SHP77 (cell line): ENCODE results near the gene STK25.
"Not testable (repeated sequence)": the region's sequence is repeated elsewhere in the genome, so short reads cannot be mapped to it uniquely, and the experiment has no call there.

ENCODE experiments used
- DNase-seq, 2 experiments: peaks; one replicate each; lab custom pipeline; 2025; lab: John Stamatoyannopoulos, UW

Gene STK25

DNA sequence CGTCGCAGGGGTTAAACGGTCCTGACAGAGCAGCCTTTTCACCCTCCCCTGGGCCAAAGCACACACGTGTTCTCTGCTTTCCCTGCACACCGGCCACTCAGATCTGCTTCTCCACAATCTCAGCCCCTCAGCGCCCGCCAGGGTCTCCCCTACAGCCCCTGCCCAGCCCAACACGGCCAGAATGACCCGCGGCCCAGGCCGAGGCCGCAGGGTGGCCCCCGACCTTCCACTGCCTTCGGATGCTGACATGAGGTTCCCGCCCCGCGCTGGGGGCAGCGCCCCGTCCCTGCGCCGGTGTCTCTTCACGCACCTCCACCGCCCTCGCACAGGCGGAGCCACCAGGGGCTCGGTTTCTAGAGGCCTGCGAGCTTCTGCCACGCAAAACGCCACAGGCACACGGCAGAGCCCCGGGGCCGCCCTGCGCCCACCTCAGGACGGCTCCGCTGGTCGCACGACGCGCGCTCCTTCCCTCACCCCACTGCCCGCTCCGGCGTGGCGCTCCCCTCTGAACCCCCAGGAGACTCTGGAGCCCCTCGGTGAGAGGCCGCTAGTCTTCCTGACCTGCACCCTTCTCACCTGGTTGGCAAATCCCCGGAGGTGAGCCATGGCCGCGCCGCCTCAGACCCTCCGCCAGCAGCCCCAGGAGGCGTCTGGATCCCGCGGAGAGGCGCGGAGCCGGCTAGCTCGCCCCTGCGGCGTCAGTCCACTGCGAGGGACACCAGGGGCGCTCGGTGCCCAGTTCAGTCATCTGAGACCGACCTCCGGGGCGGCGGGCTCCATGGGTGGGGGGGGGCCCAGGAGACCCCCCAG, 749 bp downstream of the STK25 start:
- peak in 1 of 2 experiments; percentile 40 for DNase-seq

DNA sequence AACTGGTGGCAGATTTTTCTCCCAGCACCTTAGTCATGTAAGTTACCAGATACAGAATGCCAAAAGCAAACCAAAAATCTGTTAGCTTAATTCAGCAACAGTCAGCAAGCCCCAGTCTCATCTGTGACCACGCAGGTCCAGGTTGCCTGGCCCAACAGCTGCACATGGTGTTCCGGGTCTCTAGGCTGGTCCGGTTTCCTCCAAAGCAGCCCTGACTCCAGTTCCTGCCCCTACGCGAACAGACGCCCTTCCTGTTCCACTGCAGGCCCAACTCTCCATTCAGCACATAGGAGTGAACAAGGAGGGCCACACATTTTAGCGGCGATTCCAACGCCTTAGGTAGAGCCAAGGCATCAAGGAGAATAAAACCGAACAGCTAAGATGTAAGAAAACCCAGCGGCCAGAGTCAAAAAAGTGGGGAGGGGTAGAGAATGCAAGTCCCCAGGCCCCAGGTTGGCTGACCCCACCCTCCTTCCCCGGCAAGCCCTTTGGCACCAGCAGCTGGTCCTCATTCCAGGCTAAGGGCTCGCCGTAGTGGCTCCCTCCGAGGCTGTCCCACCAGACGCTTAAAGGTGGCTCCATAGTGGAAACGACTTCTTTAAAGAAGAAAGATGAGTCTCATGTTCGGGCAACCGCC, 1.5 kb downstream of the STK25 start:
- DNase-seq, result no peak

DNA sequence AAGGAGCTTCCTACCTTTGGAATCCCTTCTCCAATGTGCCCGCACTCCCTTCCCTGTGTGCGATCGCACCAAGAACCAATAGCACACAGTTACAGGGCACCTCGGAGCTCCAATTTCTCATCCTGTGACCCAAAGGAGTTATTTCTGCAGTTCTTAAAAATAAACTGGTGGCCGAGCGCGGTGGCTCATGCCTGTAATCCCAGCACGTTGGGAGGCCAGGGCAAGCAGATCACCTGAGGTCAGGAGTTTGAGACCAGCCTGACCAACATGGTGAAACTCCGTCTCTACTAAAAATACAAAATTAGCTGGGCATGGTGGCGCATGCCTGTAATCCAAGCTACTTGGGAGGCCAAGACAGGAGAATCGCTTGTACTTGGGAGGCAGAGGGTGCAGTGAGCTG, 2.1 kb downstream of the STK25 start:
- not testable (repeated sequence) for DNase-seq

DNA sequence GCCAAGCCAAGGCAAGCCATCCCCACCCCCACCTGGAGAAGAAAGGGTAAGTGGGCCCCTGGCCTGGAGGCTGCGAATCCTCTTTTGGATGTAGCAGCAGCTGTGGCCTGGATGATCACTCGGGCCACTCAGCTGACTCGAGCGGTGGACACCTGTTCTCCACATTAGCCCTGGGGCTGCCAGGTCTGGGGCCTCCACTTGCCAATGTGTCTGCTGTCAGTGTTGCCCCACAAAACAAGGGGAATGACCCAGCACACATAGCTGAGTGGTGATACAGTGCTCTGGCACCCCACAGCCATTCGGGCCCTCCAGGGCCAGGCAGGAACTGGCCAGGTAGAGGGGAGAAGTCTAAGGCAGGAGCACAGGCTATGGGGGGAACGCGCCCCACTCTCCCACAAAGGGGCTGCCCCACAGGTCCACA, 2.6 kb downstream of the STK25 start:
- DNase-seq, result no peak

DNA sequence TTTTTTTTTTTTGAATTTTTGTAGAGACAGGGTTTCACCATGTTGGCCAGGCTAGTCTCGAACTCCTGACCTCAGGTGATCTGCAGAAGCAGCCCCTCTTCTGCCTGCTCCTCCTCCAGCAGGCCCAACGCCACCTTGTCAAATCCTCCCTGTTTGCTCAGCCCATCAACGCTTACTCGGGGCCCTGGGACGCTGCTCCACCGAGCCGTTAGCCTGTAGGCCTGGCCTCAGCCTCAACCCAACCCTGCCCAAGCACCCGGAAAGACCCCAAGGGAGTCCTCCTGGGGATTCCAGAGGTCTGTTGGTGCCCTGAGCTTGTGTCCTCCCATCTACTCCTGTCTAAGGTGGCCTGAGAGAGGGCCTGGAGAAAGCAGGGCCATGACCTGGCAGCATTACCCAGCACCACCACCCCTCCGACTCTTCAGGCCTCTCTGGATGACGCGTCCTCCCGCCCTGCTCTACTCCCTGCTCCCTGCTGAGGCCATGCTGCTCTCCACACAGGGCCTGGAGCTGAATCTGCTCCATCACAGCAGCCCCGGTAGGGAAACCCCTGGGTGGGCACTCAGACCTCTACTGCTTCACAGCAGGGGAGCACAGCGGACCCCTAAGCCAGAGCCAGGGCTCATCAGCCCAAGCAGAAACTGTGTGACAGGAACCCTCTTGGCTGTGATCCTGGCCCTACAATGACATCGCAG, 3.2 kb downstream of the STK25 start:
- DNase-seq, result no peak

DNA sequence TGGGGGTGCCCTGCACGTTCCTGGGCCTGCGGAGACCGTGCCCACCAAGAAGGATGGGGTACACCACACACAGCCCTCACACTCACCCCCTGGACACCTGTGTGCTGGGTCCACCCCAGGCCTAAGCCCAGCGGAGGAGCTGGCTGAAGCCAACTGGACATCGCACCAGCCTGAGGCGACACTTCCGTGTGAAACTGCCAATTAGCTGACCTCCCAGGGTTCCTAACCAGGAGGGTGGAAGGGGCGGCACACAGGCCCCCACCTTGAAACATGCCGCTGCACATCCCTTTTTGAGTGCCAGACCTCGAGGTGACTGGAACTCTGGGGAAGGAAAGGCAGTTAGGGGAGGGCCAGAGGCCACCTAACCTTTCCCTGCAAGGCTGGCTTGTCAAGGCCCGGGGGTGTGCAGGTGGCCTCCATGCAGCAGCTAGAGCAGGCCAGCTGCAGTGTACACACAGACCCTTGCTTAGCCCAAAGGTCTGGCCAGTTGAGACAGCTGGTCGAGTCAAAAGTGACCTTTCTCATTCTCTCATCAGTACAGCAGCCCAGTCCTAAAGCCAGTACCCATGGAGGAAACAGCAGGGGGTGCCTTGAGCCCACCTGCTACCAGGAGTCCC, 4.5 kb downstream of the STK25 start:
- no peak for DNase-seq

DNA sequence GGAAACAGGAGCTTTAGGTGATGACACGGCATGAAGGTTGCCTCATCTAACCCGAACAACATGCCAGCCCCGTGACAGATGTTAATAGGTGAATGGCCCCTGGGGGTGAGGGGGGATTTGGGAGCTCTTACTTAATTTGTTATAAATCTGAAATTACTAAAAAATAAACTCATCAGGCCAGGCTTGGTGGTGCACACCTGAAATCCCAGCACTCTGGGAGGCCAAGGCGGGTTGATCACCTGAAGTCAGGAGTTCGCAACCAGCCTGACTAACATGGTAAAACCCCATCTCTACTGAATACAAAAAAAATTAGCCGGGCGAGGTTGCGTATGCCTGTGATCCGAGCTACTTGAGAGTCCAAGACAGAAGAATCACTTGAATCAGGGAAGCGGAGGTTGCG, 6.1 kb downstream of the STK25 start:
- DNase-seq, result no peak

DNA sequence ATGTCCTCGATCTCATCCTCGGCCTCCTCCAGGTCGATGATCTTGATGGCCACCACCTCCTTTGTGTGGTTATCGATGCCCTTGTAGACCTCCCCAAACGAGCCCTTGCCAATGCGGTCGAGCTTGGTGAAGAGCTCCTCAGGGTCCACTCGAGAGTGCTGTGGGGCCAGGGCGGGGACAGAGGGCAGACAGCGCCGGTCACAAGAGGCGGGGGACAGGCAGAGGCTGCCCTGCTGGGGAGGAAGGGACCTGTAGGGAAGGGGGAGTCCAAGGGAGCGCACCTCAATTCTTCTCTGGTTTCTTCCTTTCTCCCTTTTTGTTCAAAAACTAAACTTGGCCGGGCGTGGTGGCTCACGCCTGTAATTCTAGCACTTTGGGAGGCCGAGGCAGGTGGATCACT, 6.8 kb downstream of the STK25 start:
- DNase-seq, result no peak

DNA sequence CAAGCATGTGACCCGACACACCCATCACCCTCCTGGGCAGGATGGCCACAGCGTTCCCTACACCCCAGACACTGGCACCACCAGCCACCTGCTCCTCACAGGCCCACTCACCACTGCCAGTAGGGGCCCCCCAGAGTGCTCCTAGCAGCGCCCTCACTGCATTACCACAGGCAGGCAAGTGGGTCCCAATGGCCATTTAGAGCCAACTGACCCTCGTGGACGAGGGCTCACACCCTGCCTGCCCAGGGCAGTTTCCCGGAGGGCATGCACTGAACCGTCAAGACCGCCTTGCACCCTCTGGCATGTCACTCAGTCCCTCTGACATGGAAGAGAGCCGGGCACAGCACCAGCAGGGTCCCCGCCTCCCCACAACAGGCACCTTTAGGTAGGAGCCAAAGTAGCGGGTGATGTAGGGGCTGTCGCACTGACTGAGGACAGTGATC, 7.3 kb downstream of the STK25 start:
- no peak for DNase-seq

DNA sequence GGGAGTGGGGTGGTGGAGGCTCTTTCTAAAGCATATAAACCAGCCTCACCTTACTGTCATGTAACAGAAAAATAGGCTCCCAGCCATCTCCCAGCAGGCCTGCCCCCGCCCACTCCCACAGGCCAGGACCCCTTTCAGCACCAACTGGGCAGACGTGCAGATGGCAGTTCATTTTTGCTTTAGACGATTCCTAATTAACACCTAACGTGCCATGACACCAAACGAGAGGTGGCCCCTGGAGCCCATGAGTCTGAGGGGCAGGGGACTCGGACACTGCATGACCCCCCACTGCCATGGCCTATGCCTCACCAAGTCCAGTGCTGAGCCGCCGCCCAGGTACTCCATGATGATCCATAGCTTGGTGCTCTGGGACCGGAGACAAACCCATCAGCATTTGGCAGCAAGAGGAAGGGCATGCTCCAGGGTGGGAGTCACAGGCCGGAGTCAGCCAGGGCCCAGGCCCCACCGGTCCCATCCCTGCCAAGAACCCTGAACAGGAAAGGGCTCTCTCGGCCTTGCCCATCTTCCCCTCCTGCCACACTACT, 7.9 kb downstream of the STK25 start:
- no peak for DNase-seq

DNA sequence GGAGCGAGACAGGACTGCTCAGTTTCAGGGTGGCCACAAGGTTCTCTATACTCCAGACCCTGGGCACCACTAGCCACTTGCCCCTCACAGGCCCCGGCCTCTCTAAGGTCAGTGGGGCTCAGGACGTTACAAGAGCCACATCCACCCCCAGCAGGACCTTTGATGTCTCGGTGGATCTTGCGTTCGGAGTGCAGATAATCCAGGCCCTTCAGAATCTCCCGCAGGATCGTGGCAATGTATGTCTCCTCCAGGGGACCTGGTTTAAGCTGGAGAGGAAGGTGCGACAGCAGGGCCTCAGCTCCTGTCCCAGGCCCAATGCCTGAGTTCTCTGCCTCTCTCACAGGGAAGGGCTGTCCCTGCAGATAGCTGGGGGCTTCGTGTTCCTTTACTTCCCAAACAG, 8.4 kb downstream of the STK25 start:
- no peak for DNase-seq

DNA sequence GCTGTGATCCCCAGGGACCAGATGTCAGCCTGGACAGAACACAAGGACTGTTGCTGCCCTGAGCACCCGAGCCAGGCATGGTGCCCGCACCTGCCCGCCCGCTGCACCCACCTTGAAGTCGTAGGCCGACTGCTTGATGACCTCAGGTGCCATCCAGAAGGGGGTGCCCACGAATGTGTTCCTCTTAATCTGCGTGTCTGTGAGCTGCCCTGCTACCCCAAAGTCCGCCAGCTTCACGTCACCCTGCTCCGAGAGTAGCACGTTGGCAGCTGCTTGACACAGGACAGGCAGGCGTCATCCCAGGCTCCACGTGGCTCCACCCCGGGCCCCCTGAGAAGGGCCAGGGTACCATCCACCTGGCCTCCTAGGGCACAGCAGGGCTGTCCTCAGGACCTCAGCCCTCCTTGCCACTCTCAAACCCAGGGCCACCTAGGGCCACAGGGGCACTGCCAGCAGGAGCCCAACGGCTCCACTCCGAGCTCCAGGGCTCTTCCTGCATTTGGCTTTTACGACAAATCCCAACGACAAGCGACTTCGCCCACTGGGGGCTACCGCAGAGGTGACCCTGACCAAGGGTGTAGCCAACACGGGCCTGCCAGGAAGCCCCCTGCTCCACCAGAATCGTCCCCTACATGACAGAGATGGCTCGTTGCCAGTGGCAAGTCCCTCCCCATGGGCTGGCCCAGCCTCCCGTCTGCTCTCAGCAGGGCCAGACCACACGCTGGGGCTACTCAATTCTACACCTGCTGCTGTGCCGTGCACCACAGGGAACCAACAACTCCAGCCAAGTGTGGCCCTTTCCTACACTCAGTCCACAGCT, 9.0 kb downstream of the STK25 start:
- no peak for DNase-seq

DNA sequence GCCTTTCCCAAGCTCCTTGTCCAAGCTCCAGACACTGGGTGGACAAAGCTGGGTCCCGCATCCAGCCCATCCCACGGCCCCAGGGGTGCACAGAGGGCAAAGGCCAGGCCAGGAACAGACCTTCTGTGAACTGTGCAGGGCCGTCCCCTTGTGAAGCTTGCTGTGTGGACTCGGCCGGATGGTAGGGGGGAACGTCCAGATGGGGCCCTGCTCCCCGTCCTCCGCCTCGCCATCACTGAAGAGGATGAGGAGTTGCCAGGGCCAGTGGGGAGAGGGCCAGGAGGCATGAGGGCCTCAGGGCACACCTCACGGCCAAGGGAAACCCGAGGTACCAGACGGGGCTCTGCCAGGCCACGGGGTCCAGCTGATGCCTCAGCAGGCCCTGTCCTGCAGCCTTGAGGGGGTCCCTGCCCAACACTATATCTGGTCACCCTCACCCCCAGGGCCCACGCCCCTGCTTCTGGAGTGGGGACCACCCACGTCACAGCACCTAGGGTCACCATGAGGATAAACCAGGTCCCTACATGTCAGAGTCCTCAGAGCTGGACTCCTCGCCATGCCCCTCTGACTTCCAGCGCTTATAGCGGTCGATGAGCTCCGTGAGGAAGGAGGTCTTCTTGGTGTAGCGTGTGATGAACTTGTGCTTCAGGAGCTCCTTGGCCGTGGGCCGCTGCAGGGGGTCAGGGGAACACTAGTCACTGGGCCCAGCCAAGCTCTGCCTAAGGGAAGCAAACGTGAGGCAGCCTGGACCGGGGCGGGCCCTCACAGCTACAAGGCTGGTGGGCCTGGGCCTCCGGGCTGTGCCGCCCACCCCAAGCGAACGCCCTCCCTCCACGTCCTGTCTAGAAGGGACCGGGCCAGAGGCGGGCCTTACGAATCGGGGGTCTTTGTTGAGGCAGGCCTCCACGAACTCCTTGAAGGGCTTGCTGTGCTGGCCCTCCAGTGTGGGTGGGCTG, 10.0 kb downstream of the STK25 start:
- no peak for DNase-seq

DNA sequence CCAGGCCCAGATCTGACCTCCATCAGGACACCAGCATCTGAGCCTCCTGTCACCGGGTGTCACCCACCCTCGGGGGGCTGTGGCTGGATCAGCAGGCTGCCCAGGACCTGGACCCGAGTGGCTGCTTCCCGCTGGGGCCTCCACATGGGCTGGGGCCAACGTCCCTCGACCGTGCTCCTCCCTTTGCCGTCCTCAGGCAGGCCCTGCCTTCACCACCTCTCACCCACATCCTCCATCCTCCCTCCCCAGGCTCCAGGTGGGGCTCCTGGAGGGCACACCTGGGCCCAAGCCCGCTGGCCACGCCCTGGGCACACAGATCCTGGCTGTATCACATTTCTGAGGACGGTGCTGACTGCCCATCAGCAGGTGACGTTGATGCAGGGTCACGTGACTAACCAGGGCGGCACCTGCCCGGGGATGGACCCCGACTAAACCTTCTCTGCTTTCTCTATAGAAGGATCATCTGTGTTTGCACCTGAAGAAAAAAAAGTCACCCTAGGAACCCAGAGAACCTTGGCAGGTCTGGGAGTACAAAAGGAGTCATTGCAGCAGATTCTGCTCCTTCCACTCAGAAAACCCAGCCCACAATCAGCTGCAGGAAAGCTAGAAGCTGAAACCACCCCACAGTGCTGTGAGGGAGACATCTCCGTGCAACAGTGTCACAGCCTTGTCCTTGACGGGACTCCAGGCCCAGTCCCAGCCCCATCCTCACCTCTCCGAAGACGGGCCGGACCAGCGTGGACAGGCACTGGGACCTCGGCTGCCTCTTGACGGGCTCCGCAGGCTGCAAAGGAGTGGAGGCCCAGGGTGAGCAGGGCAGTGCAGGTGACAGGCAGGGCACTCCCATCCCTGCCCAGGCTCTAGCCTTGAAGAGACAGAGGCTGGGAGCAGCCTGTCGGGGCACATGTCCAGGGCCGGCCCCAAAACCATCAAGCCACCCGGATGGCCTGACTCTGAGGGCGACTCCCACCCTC, 11.2 kb downstream of the STK25 start:
- no peak for DNase-seq

DNA sequence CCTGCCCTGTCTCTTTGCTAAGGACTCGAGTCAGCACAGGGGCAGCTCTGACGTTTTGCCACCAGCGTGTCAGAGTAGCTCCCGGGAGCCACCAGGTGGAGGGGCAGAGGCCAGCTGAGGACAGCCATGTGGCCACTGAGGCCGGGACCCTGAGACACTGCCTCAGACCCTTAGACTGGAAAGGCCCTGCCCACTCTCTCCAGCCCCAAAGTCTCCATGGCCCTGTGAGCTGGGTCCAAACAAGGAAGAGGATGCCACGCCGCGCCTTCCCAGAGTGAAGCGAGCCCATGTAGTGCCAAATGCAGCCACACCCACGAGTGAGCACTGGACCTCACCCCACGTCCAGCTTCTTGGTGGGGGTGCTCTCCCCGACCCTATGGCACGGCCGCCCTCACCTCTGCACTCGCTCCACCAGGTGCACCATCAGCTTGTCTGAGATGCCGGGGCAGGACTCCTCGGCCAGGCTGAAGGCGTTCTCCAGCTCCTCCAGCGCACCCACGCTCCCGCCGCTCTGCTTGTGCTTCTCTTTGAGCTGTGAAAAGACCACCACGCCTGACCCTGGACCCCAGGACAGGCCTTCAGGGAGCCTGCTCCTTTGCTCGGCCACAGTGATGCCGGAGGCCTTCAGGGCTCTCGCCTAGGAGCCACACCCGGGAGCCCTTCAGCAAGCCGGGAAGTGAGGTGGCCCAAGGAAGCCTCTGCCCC, 12.2 kb downstream of the STK25 start:
- no peak for DNase-seq

DNA sequence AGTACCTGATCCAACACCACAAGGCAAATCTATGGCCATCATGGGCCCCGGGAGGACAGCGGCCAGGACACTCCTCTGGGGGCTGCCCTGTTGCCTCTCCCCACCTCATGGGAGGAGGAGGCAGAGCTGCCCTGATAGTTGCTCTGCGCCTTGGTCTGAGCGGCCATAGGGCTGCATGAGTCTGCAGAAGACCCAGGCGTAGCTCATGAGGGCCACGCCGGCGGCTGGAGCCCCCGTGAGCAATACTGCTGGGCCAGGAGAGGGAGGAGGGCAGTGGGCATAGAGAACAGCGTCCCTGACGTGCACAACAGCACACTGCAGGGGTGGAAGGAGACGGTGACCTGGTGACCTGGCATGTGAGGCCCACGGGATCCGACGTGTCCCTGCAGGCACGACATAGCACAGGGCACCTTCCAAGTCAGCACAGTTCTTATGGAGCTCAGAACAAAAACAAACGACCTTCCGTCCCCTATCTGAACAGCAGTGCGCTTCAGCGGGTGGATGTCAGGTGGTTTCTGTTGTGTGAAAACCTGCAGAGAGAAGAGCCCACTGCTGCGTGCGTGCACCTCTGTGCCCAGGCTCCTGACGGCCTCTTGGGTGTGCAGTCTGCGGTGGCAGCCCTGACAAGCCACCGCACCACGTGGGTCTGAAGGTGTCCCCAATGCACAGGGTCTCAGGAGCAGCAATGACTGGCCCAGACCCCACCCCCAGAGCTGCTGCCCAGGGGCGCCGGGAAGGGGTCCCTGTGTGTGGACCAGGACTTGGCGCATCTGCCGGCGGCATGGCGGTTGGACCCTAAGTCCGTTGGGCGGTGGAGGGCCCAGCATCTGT, 13.0 kb downstream of the STK25 start:
- no peak for DNase-seq

DNA sequence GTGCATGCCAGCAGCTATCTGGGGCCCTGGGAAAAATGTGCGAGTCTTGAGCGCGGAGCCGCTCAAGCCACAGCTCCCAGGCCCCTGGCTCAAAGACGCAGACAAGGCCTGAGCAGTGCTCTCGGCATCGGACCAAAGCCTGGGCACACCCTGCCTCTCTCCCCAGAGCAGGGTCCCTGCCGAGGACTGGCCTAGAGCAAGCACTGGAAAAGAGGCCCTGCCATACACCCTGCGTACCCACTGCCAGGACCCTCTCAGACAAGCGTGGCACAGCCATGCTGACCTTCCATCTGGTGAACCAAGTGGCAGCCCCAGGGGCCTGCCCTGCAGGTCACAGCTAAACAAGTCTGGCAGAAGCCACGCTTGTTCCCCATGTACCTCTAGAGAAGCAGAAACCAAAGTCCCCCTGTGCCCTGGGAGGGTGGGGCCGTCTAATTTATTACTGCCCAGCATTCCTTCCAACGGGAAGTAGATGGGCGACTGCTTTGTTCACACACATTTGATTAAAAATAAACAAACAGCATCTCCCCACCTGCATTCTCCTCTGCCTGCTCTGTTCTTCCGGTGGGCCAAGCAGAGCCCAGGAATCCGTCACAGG, 14.0 kb downstream of the STK25 start:
- DNase-seq, result no peak
